GM12891 (cell line): ENCODE results near the gene PDZRN4.
"Not testable (repeated sequence)": the region's sequence is repeated elsewhere in the genome, so short reads cannot be mapped to it uniquely, and the experiment has no call there.

Experiments used
- DNase-seq: peaks from one replicate; pipeline ENCODE4 v3.0.0; 2011; ENCODE audit warnings: low spot score; ENCODE audit not compliant: insufficient read length
- FAIRE-seq: peaks from 2 replicates; lab custom pipeline; 2011; peaks lifted over from hg19 to GRCh38; lab: Jason Lieb, UNC
- PAX5 ChIP-seq: IDR thresholded peaks from 2 replicates; pipeline ENCODE4 v1.6.1; 2011; ENCODE audit warnings: low read length, moderate library complexity, mild to moderate bottlenecking; ENCODE audit not compliant: insufficient read depth, severe bottlenecking
- POLR2A ChIP-seq: IDR thresholded peaks from 2 replicates; pipeline ENCODE4 v1.6.1; 2011; ENCODE audit warnings: low read depth, low read length, control low read depth
- POLR2AphosphoS5 ChIP-seq: IDR thresholded peaks from 2 replicates; pipeline ENCODE4 v1.6.1; 2011; ENCODE audit warnings: low read depth, low read length, control low read depth
- POU2F2 ChIP-seq: IDR thresholded peaks from 2 replicates; pipeline ENCODE4 v1.6.1; 2011; ENCODE audit warnings: low read depth, mild to moderate bottlenecking, control low read depth, low read length, moderate library complexity
- SPI1 ChIP-seq: IDR thresholded peaks from 2 replicates; pipeline ENCODE4 v1.6.1; 2011; ENCODE audit warnings: low read depth, low read length, control low read depth
- TAF1 ChIP-seq: IDR thresholded peaks from 2 replicates; pipeline ENCODE4 v1.6.1; 2011; ENCODE audit warnings: low read depth, low read length, control low read depth

The PDZRN4 gene

GRCh38 chr12:41234692-41235091 lies 46.6 kb downstream of the PDZRN4 start:
- DNase-seq, result no peak
- FAIRE-seq, result no peak
- TF ChIP-seq POU2F2, result no peak
- TF ChIP-seq SPI1, result no peak
- TF ChIP-seq TAF1, result no peak
- TF ChIP-seq POLR2AphosphoS5, result no peak
- no peak for TF ChIP-seq PAX5
- TF ChIP-seq POLR2A, result no peak

DNA sequence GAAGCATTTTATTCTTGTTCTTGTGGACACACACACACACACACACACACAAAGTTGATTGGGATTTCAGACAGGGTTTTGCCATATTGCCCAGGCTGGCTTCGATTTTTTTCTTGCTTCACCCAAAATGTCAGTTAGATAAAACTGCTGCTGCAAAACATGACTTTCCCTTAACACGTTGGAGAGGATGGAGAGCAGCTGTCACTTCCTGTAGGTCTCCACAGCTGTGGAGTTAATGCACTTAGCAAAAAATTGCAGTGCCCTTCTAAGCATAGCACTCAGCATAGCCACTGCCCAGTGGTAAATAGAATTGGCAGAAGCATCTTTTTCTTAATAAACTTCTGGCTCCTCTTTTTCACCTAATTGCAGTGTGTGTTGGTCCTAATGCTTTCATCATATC lies 54.5 kb downstream of the PDZRN4 start:
- no peak for DNase-seq
- TF ChIP-seq PAX5, result no peak
- no peak for TF ChIP-seq POLR2A
- no peak for TF ChIP-seq POLR2AphosphoS5
- no peak for TF ChIP-seq POU2F2
- no peak for TF ChIP-seq TAF1
- TF ChIP-seq SPI1, result no peak
- FAIRE-seq, result no peak

DNA sequence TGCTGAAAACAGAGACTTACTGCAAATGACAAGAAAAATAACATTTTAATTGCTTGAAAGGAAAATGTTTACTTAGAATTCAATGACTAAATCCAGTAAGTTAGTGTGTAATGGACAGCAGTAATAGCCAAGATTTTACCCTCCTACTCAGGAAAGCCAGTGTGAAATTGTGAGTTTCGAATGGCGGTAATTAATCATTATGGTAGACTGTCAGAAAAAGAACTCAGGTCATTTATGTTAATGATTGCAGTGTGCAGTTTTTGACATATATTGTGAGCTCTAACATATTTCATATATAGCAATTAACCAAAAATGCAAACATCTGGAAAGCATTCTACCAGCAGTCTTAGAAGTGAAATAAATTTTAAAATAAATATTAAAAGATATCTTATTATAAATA lies 60.3 kb downstream of the PDZRN4 start:
- no peak for TF ChIP-seq PAX5
- TF ChIP-seq POLR2A, result no peak
- TF ChIP-seq POLR2AphosphoS5, result no peak
- no peak for TF ChIP-seq POU2F2
- TF ChIP-seq TAF1, result no peak
- TF ChIP-seq SPI1, result no peak
- no peak for FAIRE-seq
- DNase-seq, result no peak

GRCh38 chr12:41250748-41251147 lies 62.6 kb downstream of the PDZRN4 start:
- no peak for FAIRE-seq
- DNase-seq, result no peak
- TF ChIP-seq POLR2AphosphoS5 (no peak), POLR2A (no peak), PAX5 (no peak), POU2F2 (no peak), SPI1 (no peak), TAF1 (no peak)

DNA sequence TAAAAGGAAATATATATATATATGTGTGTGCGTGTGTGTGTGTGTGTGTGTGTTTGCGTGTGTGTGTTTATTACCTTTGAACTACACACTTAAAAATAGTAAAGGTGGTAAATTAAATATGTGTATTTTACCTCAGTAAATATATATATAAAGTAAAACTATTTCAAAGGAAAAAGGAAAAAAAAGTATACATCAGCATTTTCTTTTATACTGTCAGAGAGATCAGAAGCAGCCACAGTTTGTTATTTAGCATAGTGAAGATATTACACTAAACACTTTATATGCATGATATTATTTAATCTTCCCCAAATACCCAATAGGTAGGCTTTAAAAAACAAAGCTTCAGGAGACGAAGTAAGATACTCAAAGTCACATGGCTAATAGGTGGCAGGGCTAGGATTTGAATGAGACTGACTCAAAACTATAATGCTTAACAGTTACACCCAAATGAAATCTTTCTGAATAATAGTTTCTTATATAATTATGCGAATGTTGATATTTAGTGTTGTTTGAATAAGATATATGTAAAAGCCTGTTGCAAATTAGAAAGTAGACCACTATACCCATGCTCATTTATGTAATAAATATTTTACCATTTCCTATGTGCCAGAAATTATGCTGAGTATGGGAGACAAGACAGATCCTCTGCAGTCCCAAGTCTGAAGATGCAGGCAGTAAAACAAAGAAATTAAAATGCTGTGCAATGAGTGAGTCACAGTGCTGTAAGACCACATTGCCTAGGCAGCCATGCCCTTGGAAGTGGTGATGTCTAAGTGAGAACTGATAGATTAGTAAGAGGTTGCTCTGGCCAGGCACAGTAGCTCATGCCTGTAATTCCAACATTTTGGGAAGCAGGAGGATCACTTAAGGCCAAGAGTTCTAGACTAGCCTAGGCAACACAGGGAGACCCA lies 66.1 kb downstream of the PDZRN4 start:
- no peak for FAIRE-seq

GRCh38 chr12:41263196-41263595 lies 75.1 kb downstream of the PDZRN4 start:
- DNase-seq, FAIRE-seq: not testable (repeated sequence)

More for the DNA sequence above, 66.1 kb downstream of the PDZRN4 start:
- DNase-seq, result no peak
- no peak for TF ChIP-seq TAF1
- no peak for TF ChIP-seq POU2F2
- TF ChIP-seq POLR2A, result no peak
- no peak for TF ChIP-seq PAX5
- TF ChIP-seq POLR2AphosphoS5, result no peak

- DNase-seq, result no peak
- no peak for FAIRE-seq
- TF ChIP-seq POU2F2 (no peak), TAF1 (no peak), POLR2A (no peak), POLR2AphosphoS5 (no peak), PAX5 (no peak), SPI1 (no peak)
These were observed 76.2 kb downstream of the PDZRN4 start for GRCh38 chr12:41264281-41264680.

GRCh38 chr12:41269056-41269455 lies 80.9 kb downstream of the PDZRN4 start:
- FAIRE-seq, result no peak
- no peak for DNase-seq
- TF ChIP-seq POLR2A, result no peak
- TF ChIP-seq TAF1, result no peak
- TF ChIP-seq PAX5, result no peak
- no peak for TF ChIP-seq POLR2AphosphoS5
- TF ChIP-seq POU2F2, result no peak

DNA sequence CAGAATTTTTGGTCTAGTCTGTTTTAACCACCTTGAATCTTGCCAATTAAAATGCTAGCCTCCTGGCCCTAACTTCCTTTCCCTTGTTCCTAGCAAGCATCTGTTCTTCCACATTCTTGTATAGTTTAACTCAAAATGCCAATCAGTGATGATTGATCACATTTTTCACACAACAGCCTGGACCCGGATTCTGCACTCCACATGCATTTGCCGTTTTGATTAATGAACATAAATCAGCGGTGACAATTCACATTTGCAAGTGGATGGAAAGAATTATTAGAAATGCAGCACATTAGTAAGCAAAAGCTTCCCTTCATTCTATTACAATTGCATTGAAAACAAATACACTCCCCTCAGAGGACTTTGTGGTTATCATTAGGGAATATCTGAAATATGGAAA lies 83.4 kb downstream of the PDZRN4 start:
- FAIRE-seq, result no peak
- TF ChIP-seq POU2F2, result no peak
- TF ChIP-seq PAX5, result no peak
- TF ChIP-seq TAF1, result no peak
- TF ChIP-seq POLR2AphosphoS5, result no peak
- TF ChIP-seq SPI1, result no peak
- no peak for TF ChIP-seq POLR2A
- no peak for DNase-seq

GRCh38 chr12:41274643-41275042 lies 86.5 kb downstream of the PDZRN4 start:
- TF ChIP-seq SPI1, result no peak
- no peak for TF ChIP-seq TAF1
- TF ChIP-seq PAX5, result no peak
- TF ChIP-seq POU2F2, result no peak
- TF ChIP-seq POLR2AphosphoS5, result no peak
- TF ChIP-seq POLR2A, result no peak
- DNase-seq, result no peak

More at GRCh38 chr12:41274643-41275042, 86.5 kb downstream of the PDZRN4 start:
- no peak for FAIRE-seq
